Parathyroid adenoma (tissue), 2 donors: ENCODE data around the gene LUZP2.

Experiments used
- H2AFZ ChIP-seq: fragments of 300-600 bp; sonication (generic); one replicate; pipeline ENCODE4 v1.7.0; 2017; ENCODE audit warnings: antibody characterized with exemption, mild to moderate bottlenecking
- H3K27ac ChIP-seq: fragments of 300-600 bp; sonication (generic); one replicate; pipeline ENCODE4 v1.7.0; 2017
- H3K27me3 ChIP-seq: fragments of 300-600 bp; sonication (generic); one replicate; pipeline ENCODE4 v1.7.0; 2017; ENCODE audit warnings: low read length; ENCODE audit not compliant: control insufficient read depth, insufficient read depth
- H3K36me3 ChIP-seq: fragments of 300-600 bp; sonication (generic); one replicate; pipeline ENCODE4 v1.7.0; 2017; ENCODE audit warnings: low read length; ENCODE audit not compliant: control insufficient read depth, insufficient read depth
- H3K4me1 ChIP-seq: fragments of 300-600 bp; sonication (generic); one replicate; pipeline ENCODE4 v1.7.0; 2017; ENCODE audit warnings: control low read depth
- H3K4me2 ChIP-seq: fragments of 300-600 bp; sonication (generic); one replicate; pipeline ENCODE4 v1.7.0; 2017; ENCODE audit warnings: low read length
- H3K4me3 ChIP-seq: fragments of 300-600 bp; sonication (generic); one replicate; pipeline ENCODE4 v1.7.0; 2017; ENCODE audit warnings: low read depth, low read length
- H3K79me2 ChIP-seq: fragments of 300-600 bp; sonication (generic); one replicate; pipeline ENCODE4 v1.7.0; 2017; ENCODE audit warnings: control low read depth
- H3K9ac ChIP-seq: fragments of 300-600 bp; sonication (generic); one replicate; pipeline ENCODE4 v1.7.0; 2017; ENCODE audit warnings: mild to moderate bottlenecking
- H3K9me3 ChIP-seq: fragments of 300-600 bp; sonication (generic); one replicate; pipeline ENCODE4 v1.7.0; 2017; ENCODE audit warnings: low read length; ENCODE audit not compliant: control insufficient read depth
- TF ChIP-seq, protein P1 (sequence below): fragments of 300-600 bp; sonication (generic); IDR thresholded peaks from one replicate; pipeline ENCODE4 v1.7.0; 2017; ENCODE audit warnings: antibody characterized with exemption, mild to moderate bottlenecking
- donor health status: primary hyperparathyroidism.

The LUZP2 gene

DNA sequence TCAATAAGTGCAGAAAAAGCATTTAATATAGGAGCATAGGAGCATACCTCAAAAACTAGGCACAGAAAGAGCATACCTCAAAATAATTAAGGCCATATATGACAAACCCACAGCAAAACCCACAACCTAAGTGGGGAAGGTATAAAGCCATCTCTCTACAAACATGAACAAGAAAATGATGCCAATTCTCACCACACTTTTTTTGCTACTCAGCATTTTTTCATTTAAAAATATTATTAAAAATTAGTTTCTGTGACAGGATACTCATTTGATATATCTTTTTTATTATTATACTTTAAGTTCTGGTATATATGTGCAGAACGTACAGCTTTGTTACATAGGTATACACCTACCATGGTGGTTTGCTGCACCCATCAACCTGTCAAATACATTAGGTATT is 352.0 kb downstream of the LUZP2 start:
- TF ChIP-seq, protein P1, sequence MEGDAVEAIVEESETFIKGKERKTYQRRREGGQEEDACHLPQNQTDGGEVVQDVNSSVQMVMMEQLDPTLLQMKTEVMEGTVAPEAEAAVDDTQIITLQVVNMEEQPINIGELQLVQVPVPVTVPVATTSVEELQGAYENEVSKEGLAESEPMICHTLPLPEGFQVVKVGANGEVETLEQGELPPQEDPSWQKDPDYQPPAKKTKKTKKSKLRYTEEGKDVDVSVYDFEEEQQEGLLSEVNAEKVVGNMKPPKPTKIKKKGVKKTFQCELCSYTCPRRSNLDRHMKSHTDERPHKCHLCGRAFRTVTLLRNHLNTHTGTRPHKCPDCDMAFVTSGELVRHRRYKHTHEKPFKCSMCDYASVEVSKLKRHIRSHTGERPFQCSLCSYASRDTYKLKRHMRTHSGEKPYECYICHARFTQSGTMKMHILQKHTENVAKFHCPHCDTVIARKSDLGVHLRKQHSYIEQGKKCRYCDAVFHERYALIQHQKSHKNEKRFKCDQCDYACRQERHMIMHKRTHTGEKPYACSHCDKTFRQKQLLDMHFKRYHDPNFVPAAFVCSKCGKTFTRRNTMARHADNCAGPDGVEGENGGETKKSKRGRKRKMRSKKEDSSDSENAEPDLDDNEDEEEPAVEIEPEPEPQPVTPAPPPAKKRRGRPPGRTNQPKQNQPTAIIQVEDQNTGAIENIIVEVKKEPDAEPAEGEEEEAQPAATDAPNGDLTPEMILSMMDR, result no peak
- no peak overlapping the region for H3K4me2 ChIP-seq
- H3K9ac ChIP-seq, result no peak overlapping the region
- H3K4me1 ChIP-seq, result no peaks in the 10 kb centered on the region
- H3K27ac ChIP-seq, result no peak overlapping the region
- no peaks in the 10 kb centered on the region for H3K79me2 ChIP-seq
- H3K27me3 ChIP-seq, result no peaks in the 10 kb centered on the region
- H3K9me3 ChIP-seq, result no peaks in the 10 kb centered on the region
- no peaks in the 10 kb centered on the region for H3K36me3 ChIP-seq
- H2AFZ ChIP-seq, result no peak overlapping the region
- H3K4me3 ChIP-seq, result no peak overlapping the region

DNA sequence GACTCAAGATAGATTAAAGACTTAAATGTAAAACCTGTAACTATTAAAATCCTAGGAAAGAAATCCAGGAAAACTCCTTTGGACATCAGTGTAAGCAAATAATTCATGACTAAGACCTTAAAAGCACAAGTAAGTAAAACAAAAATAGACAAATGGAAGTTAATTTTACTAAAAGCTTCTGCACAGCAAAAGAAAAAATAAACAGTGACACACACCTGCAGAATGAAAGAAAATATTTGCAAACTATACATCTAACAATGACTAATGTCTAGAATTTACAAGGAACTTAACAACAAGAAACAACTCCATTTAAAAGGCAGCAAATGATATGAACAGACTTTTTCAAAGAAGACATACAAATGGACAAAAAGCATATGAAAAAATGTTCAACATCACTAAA is 359.1 kb downstream of the LUZP2 start:
- Histone ChIP-seq H3K9me3 (no peaks in the 10 kb centered on the region), H3K27ac (no peak overlapping the region), H3K4me1 (no peaks in the 10 kb centered on the region), H2AFZ (no peak overlapping the region), H3K4me2 (no peak overlapping the region), H3K9ac (no peak overlapping the region), H3K4me3 (no peak overlapping the region), H3K27me3 (no peaks in the 10 kb centered on the region), H3K36me3 (no peaks in the 10 kb centered on the region), H3K79me2 (no peaks in the 10 kb centered on the region)
- TF ChIP-seq, protein P1, result no peak

DNA sequence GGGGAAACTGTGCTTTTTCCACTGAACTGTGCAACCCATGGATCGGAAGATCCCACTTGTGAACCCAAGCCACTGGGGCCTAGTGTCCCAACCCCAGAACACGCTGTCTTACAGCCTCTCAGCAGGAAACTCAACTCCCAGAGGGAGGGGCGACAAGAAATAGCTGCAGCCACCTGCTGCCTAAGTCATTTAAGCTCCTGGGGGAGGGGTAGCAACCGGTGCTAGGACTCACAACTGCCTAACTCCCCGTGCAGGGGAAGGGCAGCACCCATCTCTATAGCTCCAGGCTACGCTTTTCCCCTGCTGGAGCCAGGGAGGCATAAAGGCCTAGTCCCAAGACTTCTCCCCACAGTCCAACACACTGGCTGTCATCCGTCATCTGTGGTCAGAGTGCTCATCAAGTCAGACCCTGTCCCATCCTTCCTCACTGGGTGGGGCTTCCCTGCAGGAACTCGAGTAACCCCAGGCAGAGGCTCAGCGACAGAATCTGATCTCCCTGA is 363.0 kb downstream of the LUZP2 start:
- Histone ChIP-seq H3K27me3 (no peaks in the 10 kb centered on the region), H3K79me2 (no peaks in the 10 kb centered on the region), H3K4me1 (no peaks in the 10 kb centered on the region), H2AFZ (no peak overlapping the region), H3K4me3 (no peak overlapping the region), H3K9me3 (no peaks in the 10 kb centered on the region), H3K36me3 (no peaks in the 10 kb centered on the region), H3K27ac (no peak overlapping the region), H3K9ac (no peak overlapping the region), H3K4me2 (no peak overlapping the region)
- TF ChIP-seq, protein P1, result no peak

DNA sequence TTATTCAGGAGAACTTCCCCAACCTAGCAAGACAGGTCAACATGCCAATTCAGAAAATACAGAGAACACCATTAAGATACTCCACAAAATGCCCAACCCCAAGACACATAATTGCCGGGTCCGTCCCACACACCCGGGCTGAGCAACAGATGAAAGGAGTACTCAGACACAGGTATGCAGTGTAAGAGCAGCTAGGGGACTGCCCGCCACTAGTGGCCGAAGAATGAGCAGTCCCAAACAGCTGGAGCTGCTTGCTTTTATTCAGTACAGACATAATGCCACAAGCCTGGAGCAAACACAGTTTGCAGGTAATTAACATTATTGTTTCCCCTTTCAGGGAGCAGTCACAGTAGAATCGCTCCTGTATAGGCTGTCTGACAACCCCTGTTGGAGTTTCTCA is 364.6 kb downstream of the LUZP2 start:
- H3K9me3 ChIP-seq, result no peaks in the 10 kb centered on the region
- H3K4me1 ChIP-seq, result no peaks in the 10 kb centered on the region
- no peak overlapping the region for H3K9ac ChIP-seq
- no peaks in the 10 kb centered on the region for H3K79me2 ChIP-seq
- H3K4me3 ChIP-seq, result no peak overlapping the region
- no peak overlapping the region for H2AFZ ChIP-seq
- H3K27ac ChIP-seq, result no peak overlapping the region
- H3K27me3 ChIP-seq, result no peaks in the 10 kb centered on the region
- H3K36me3 ChIP-seq, result no peaks in the 10 kb centered on the region
- H3K4me2 ChIP-seq, result no peak overlapping the region
- TF ChIP-seq, protein P1, result no peak

DNA sequence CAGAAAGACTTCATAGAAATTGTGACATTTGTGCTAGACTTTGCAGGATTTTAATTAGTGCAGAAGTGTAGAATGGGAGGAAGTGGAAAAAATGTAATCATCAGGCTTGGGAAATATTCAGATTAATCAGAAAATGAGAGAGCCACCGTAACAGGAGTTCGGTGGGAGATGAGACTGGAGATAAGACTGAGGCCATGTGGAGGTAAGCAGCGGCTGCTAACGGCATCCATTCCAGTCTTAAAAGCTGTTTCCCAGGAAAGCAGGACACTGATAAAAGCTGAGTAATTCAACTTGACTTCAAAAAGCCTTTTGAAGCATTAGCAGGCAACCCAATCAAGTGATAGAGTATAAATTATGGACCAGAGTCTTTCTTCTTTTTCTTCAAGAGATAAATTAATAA is 369.9 kb downstream of the LUZP2 start:
- H3K4me2 ChIP-seq, result no peak overlapping the region
- H3K79me2 ChIP-seq, result no peaks in the 10 kb centered on the region
- H3K27me3 ChIP-seq, result no peaks in the 10 kb centered on the region
- H3K4me1 ChIP-seq, result no peaks in the 10 kb centered on the region
- no peaks in the 10 kb centered on the region for H3K9me3 ChIP-seq
- H3K9ac ChIP-seq, result no peak overlapping the region
- H2AFZ ChIP-seq, result no peak overlapping the region
- TF ChIP-seq, protein P1, result no peak
- H3K36me3 ChIP-seq, result no peaks in the 10 kb centered on the region
- H3K27ac ChIP-seq, result no peak overlapping the region
- no peak overlapping the region for H3K4me3 ChIP-seq
